GM04504 (cell line): Measurements from ENCODE around the gene EPS8L2.

Experiments used
- DNase-seq: peaks from one replicate; pipeline ENCODE4 v3.0.0-alpha.2; 2012; ENCODE audit warnings: low read depth

Gene EPS8L2

DNA sequence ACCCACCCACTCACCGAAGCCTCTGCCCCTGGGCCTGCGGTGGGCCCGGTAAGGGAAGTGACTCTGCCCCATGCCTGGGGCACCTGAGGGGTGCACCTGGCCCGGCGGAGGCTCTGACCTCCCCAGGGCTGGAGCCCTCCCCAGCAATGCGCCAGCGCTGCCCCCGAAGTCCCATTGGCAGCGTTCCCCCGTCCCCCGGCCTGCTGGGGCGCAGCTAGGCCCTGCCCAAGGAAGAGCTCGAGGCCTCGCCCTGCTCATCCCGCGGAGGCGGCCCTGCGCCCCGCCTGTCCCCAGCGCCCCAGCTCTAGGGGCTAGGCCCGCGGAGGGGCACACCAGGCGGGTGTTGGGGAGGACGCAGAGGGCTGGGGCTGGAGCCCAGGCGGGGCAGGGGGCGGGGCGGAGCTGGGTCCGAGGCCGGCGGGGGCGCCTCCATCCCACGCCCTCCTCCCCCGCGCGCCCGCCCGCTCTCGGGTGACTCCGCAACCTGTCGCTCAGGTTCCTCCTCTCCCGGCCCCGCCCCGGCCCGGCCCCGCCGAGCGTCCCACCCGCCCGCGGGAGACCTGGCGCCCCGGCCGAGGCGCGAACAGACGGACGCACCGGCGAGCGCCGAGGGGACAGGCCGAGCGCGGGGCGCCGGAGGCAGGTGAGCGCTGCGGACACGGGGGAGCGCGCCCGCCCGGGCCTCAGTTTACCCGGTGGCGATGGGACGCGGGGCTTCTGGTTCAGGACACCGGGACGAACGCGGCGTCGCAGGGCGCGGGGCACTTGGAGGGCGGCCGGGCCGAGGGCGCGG, at the start of gene EPS8L2:
TSS of gene EPS8L2 (plus strand) at position 586 of the 793 bp plus-strand sequence. CDS start 3,177 bp downstream, outside the sequence.
- DNase-seq: no peak

DNA sequence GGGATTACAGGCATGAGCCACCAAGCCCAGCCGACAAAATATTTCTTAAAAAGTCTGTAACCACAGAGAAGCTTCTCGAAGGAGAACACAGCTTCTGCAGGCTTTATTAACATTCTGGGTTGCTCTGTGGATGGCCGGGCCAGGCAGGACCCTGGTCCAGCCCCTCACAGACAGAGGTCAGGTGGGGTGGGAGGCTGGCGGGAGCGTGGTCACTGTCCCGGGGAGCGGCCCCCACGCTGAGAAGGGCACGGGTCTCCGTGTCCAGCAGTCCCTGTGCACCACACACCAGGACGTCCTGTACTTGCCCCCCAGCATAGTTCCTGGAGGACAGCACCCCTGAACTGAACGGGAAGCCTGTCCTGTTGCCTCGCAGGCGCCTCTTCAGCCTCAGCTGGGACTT, 49.6 kb upstream of the EPS8L2 start:
- no peak for DNase-seq

DNA sequence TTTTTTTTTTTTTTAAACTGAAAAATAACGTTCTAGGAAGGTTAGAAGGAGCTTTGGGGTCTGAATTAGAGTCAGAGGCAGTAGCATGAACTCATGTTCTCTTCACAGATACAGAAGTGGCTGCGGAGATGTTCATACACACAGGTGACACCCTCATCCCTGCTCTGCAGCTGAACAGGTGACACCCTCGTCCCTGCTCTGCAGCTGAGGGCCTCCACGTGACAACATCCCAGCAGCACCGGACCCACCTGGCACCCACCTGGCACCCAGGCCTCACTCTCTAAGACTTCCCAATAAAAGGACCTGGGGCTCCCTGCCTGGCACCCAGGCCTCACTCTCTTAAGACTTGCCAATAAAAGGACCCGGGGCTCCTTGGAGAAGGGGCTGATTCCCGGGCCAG, 49.2 kb upstream of the EPS8L2 start:
- DNase-seq: no peak

- DNase-seq: no peak
Measured at GRCh38 chr11:657691-658126, 48.3 kb upstream of the EPS8L2 start.

GRCh38 chr11:659532-660085, 46.4 kb upstream of the EPS8L2 start:
- DNase-seq: no peak

GRCh38 chr11:660281-660680, 45.8 kb upstream of the EPS8L2 start:
- DNase-seq: no peak

DNA sequence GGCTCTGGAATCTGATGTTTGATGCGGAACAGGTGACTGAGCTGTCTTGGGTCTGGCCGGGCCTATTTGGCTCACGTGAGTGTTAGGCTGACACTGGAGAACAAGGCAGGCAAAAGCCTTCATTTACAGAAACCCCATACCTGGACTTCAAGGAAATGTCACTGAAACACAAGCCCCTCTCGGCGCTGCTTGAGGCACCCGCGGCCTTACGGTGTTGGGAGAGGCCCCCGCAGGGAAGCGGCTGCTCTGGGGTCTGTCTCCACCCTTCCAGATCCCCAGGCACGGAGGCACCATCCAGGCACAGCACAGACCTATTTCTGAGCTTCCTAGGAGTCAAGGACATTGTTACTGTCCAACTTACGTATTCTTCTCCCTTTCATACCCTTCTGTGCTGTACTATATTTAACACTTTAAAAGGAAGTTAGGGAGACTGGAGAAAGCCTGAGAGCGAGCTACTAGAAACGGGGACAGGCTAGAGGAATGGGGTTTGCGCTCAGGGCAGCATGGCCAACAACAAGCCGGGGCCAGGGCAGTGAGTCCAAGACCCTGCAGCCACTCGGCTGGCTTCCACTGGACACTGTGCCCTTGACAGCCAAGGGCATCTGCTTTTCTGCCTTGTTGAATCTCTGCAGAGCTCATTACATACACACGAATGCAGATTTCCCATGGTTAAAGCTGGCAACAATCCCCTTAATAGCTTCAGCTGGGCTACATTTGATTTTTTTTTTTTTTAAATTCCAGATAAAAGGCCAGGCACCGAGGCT, 45.2 kb upstream of the EPS8L2 start:
- DNase-seq: no peak

DNA sequence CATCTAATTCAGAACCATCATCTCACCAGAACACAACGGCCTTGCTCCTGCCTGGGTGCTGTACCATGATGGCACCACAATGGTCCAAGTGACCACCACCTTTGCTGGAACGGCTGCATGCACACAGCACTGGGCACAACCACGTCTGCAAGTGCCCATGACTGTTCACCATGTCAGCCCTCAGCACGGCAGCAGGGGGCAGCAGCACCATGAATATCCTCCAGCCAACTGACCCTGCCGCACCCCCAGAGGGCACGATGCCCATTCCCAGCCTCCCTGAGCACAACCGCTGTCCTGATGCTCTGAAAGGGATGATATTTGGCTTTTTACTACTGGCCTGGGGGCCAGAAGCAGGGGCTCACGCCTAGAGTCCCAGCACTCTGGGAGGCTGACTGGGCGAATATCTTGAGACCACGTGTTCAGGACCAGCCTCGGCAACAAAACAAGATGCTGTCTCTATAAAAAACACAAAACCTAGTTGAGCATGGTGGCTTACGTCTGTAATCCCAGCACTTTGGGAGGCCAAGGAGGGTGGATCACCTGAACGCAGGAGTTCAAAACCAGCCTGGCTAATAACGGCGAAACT, 43.2 kb upstream of the EPS8L2 start:
- no peak for DNase-seq

- peak; percentile 31 for DNase-seq
Measured at GRCh38 chr11:665062-665703, 40.8 kb upstream of the EPS8L2 start.

DNA sequence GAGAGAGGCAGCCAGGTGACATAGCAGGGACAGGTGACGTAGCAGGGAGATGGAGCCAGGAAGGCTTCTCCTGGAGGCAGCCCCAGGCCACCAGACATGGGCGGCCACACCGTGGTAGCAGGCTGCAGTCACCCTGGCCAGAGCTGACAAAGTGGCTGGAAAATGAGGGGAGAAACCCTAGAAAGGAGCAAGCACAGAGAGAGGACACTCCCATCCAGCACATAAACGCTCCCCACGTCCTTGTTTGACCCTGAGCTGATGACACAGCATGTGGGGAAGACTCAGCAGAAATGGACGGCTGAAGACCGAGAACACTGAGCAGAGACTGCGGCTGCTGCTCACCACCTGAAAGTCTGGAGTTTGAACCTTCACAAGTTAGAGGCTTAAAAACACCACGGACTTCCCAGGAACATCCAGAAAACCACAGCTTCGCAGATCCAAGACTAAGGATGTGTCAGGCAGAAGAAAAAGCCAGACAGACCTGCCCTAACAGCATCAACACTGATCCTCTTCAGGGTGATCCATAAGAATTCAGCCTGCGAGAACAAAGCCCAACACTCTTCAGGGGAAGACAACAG, 40.2 kb upstream of the EPS8L2 start:
- DNase-seq: peak; percentile 58

DNA sequence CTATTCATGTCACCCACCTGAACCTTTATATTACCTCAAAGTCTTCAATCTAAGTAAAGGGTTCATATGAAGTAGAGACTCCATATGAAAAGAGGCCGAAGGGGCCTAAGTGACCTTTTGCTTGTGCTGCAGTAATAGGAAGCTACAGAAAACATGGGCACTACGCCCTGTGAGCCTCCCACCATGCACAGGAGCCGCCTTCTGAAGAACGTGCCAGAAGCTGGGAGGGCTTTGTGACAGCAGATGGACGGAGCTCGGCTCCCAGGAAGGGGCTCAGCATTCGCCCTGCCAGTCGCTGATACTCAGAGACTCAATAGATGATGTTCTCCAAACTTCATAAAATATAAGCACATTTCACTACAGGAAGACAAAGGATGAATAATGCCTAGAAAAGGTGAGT, 32.2 kb upstream of the EPS8L2 start:
- DNase-seq: no peak

DNA sequence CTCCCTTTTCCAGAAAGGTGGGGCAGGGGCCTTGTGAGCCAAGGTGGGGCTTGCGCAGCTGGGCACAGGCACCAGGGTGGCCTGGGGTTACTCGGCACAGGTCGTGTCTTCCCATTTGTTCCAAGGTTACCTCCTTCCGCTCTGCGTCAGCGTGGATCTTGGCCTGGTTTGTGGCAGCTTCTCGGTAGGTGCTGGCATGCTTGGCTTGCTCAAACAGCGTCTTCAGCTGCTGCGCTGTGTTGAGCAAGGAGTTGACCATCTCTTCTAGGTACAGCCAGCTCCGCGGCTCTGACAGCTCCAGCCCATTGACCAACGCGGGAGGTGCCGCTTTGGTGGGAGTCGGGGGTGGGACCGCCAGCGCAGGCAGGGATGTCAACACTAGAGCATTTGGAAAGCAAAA, 31.6 kb upstream of the EPS8L2 start:
- DNase-seq: no peak

DNA sequence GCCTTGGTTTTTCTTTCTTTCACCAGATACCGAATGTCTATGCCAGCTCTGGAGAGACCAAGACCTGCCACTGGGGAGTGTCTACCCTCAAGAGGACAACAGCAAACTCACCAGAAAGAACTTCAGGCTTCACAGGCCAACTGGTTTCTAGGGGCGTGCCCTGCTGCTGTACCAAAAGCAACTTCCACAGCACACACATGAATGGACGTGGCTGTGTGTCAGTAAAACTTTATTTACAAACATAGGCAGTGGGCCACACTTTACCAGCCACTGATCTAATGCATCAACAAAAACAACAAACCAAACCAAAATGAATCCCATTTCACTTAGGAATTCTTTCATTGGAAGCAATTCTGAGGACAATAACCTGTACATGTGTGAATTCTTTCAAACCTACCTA, 27.7 kb upstream of the EPS8L2 start:
- no peak for DNase-seq

- DNase-seq: no peak
Measured at GRCh38 chr11:679271-680207, 26.5 kb upstream of the EPS8L2 start.

DNA sequence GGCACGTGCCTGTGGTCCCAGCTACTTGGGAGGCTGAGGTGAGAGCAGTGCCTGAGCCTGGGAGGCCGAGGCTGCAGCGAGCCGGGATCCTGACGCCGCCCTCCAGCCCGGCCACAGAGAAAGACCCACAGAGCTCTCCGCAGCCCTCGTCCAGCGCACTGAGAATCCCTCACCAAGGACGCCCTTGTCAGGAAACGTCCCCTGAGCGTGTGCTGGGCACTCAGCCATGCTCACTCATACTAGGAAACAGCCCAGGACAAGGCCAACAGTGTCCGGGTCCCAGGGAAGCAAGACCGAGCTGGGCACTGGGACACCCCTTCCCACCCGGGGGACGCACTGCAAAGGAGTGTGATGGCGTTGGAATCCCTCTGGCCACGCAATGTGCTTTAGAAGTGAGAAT, 25.6 kb upstream of the EPS8L2 start:
- DNase-seq: no peak

DNA sequence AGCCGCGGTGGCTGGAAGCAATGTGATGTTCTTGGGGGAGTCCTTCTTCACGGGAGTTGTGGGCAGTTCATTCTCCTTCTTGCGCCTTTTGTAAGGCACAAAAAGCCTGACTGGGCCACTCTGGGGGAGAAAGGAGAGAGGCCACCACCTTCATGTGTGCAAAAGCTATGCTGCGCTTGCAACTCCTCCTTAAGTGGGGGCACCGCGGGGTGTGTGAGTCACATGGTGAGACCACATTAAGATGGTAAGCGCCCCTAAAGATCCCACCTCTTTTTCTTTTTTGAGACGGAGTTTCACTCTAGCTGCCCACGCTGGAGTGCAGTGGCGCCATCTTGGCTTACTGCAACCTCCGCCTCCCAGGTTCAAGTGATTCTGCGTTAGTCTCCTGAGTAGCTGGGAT, 25.1 kb upstream of the EPS8L2 start:
- DNase-seq: no peak

- no peak for DNase-seq
Measured at GRCh38 chr11:686451-687243, 19.4 kb upstream of the EPS8L2 start.

DNA sequence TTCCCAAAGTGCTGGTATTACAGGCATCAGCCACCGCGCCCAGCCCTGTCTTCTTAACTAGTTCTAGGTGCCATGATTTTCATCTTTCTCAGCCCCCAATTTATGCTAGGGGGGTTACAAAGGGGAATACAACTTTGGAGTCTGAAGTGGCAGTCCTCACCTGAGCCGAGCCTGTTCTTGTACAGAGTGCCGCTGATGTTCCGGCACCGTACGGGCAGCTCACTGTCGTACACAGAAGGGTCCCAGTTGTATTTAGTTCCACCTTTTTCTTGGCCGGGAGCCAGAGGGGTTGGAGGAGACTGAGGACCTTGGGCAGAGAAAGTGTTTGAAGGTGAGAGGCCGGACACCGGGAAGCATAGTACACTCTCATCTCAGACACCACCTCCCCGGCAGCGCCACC, 18.3 kb upstream of the EPS8L2 start:
- DNase-seq: no peak

GRCh38 chr11:688681-689080, 17.4 kb upstream of the EPS8L2 start:
- DNase-seq: no peak

DNA sequence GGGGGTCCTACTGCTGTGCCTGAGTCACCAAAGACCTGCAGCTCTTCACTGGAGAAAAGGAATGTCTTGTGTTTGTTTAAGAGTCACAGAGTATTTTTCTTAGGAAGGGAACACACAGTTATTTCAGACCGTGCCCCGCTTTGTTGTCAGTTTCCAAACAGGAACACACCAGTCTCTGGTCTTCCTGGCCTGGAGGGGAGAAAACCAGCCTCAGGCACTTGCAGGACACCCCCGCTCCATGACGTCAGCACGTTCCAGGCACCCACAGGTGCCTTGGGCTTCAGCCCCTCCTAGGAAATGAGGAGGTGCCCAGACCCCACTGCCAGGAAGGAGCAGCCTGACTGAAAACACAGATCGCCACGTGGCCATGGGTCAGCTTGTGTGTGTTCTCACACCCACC, 16.4 kb upstream of the EPS8L2 start:
- no peak for DNase-seq
